ENCODE results near the gene DPP6.

GRCh38 chr7:154308928-154309327 is 256.7 kb downstream of the DPP6 start:
- TF ChIP-seq CTCF (IDR thresholded peaks at IDR 0.05) (no peak), POLR2A (IDR thresholded peaks at IDR 0.05) (no peak), POLR2AphosphoS5 (IDR thresholded peaks at IDR 0.05) (no peak)
